HepG2 (cell line): Measurements from ENCODE around the gene SDE2. TPM values are rescaled to one million over a fixed set of nuclear protein-coding genes. Genes with fewer than 3 reads are reported as not detected.

Experiments used
- ATAC-seq: fragments of 200-7000 bp; cut with Tn5 transposase; 3 replicates; pipeline ENCODE4 v1.9.1; 2020; ENCODE audit warnings: mild to moderate bottlenecking, moderate library complexity
- BruUV-seq: library from RNA; stranded (reverse); fragments of 400-500 nt; replicated peaks from 2 replicates; lab custom pipeline; 2021; lab: Mats Ljungman, UMichigan
- CTCF ChIA-PET: fragments of 300-600 bp; formaldehyde crosslinking; extraction: SDS; loops from one replicate; lab custom pipeline; 2021; ENCODE audit warnings: low total read pairs, inconsistent platforms, low intra/inter-chr PET ratio; lab: Yijun Ruan, JAX
- POLR2A ChIA-PET: fragments of 350-600 bp; sonication (Branson Sonifier 250); formaldehyde crosslinking; loops from one replicate; lab custom pipeline; 2020; ENCODE audit warnings: antibody characterized with exemption, inconsistent platforms; lab: Yijun Ruan, JAX
- DNase-seq: peaks from one replicate; pipeline ENCODE4 v3.0.0-alpha.2; 2015; ENCODE audit warnings: low spot score
- FAIRE-seq: peaks from 3 replicates; lab custom pipeline; 2011; peaks lifted over from hg19 to GRCh38; lab: Jason Lieb, UNC
- H2AFZ ChIP-seq: one replicate; pipeline ENCODE4 v1.6.1; 2011; ENCODE audit warnings: low read length, inconsistent platforms
- H3K27ac ChIP-seq: fragments of 300-600 bp; 3 replicates; pipeline ENCODE4 v1.8.0; 2011; ENCODE audit warnings: mixed run types, mild to moderate bottlenecking, mixed read lengths, low read length, inconsistent platforms; ENCODE audit not compliant: insufficient read depth; ENCODE audit errors: extremely low read length
- H3K27me3 ChIP-seq, 2 experiments: fragments of 200-600 bp in 1 of 2; 2 replicates in 1 of 2; 3 replicates in 1 of 2; pipeline versions ENCODE4 v1.6.0 to v1.8.0; 2011; ENCODE audit warnings: low read length in 2 of 2, mild to moderate bottlenecking in 2 of 2, moderate library complexity in 2 of 2, inconsistent platforms in 1 of 2; ENCODE audit not compliant: insufficient read depth in 2 of 2, control insufficient read depth in 1 of 2
- H3K36me3 ChIP-seq, 2 experiments: fragments of 200-600 bp in 1 of 2; replicated peaks in 1 of 2; 2 replicates in 1 of 2; 3 replicates in 1 of 2; pipeline versions ENCODE4 v1.5.1 to v1.8.0; 2011; ENCODE audit warnings: low read length in 2 of 2, inconsistent platforms in 1 of 2; ENCODE audit not compliant: insufficient read depth in 2 of 2, control insufficient read depth in 1 of 2
- H3K4me1 ChIP-seq: 2 replicates; pipeline ENCODE4 v1.5.1; 2012; ENCODE audit warnings: low read length, inconsistent platforms; ENCODE audit not compliant: insufficient read depth
- H3K4me2 ChIP-seq: 2 replicates; pipeline ENCODE4 v1.6.0; 2011; ENCODE audit warnings: low read depth, low read length, inconsistent platforms
- H3K4me3 ChIP-seq, 3 experiments: fragments of 200-600 bp in 1 of 3; sonication (generic), shearing (Covaris generic) in 1 of 3; replicated peaks in 1 of 3; 2 replicates each; pipeline ENCODE4 v1.5.1; 2011 to 2016; ENCODE audit warnings: low read length in 3 of 3, inconsistent platforms in 2 of 3, low read depth in 2 of 3, mild to moderate bottlenecking in 2 of 3, control low read depth in 1 of 3, mixed read lengths in 1 of 3; ENCODE audit not compliant: insufficient read depth in 1 of 3
- H3K79me2 ChIP-seq: one replicate; pipeline ENCODE4 v1.6.1; 2011; ENCODE audit warnings: low read length, inconsistent platforms; ENCODE audit not compliant: insufficient read depth
- H3K9ac ChIP-seq: 2 replicates; pipeline ENCODE4 v1.6.0; 2011; ENCODE audit warnings: mild to moderate bottlenecking, low read depth, low read length, inconsistent platforms; ENCODE audit not compliant: insufficient read depth
- H3K9me3 ChIP-seq: 2 replicates; pipeline ENCODE4 v1.5.1; 2012; ENCODE audit warnings: mild to moderate bottlenecking, low read length
- H4K20me1 ChIP-seq: 2 replicates; pipeline ENCODE4 v1.6.0; 2011; ENCODE audit warnings: inconsistent platforms, mild to moderate bottlenecking, low read length, moderate library complexity; ENCODE audit not compliant: insufficient read depth
- ARID4A ChIP-seq: sonication (generic); formaldehyde crosslinking; IDR thresholded peaks from 2 replicates; pipeline ENCODE4 v1.5.0; 2020; ENCODE audit warnings: mild to moderate bottlenecking, missing genetic modification reagents, borderline replicate concordance
- DNMT1 ChIP-seq: sonication (generic); formaldehyde crosslinking; IDR thresholded peaks from 2 replicates; pipeline ENCODE4 v1.5.1; 2020; ENCODE audit warnings: mild to moderate bottlenecking, missing genetic modification reagents
- HNRNPH1 ChIP-seq: fragments of 200-400 bp; formaldehyde crosslinking; optimal IDR thresholded peaks from 2 replicates; pipeline ENCODE3; 2017; ENCODE audit warnings: mild to moderate bottlenecking, low read depth, low read length
- RELA ChIP-seq: sonication (generic); formaldehyde crosslinking; IDR thresholded peaks from 2 replicates; pipeline ENCODE4 v1.4.0; 2020; ENCODE audit warnings: missing genetic modification reagents
- ZFP36L2 ChIP-seq: sonication (generic); formaldehyde crosslinking; IDR thresholded peaks from 2 replicates; pipeline ENCODE4 v1.4.0; 2020; ENCODE audit warnings: missing genetic modification reagents
- WGBS: methylation state at CpG from one replicate; pipeline ENCODE4 v1.1.6; 2017; ENCODE audit warnings: low lambda C conversion rate; 5-methylcytosine and 5-hydroxymethylcytosine counted together
- in situ Hi-C: cut with HindIII; loops from 2 replicates; pipeline ENCODE4 v1.10.0; 2017; ENCODE audit warnings: low pct_unique_long_range_greater_than_20kb; ENCODE audit not compliant: extremely low pct_ligation_motif_present
- intact Hi-C: fragments of 100-400 bp; cut with micrococcal nuclease; formaldehyde crosslinking; loops from one replicate; pipeline ENCODE4 v1.10.0; 2022; ENCODE audit not compliant: unreplicated experiment
- polyA plus RNA-seq, 8 experiments: library from polyadenylated mRNA; depleted of rRNA in 3 of 8; stranded (reverse) in 7 of 8; unstranded in 1 of 8; fragments of >200 nt; fragmentation: Illumina TruSeq in 4 of 8; extraction: Trizol in 4 of 8; gene quantifications; 2 replicates each; pipeline versions ENCODE4 v1.2.1 to v1.2.3, GENCODE V29; 2011 to 2016; ENCODE audit warnings: low read depth in 4 of 8, missing spikeins in 1 of 8, mixed read lengths in 1 of 8; ENCODE audit not compliant: insufficient read depth in 1 of 8
- total RNA-seq, 5 experiments: library from RNA; depleted of rRNA; stranded (reverse); fragments of >200 nt; fragmentation: Illumina TruSeq; extraction: Trizol; gene quantifications; 2 replicates each; pipeline ENCODE4 v1.2.3, GENCODE V29; 2016; ENCODE audit warnings: low read depth in 1 of 5
- TF ChIP-seq, protein P1 (sequence below): sonication (generic); formaldehyde crosslinking; IDR thresholded peaks from 2 replicates; pipeline ENCODE4 v1.4.0; 2020; ENCODE audit warnings: missing genetic modification reagents, mild to moderate bottlenecking, borderline replicate concordance

The SDE2 gene
- total and polyA plus RNA-seq, 2 of the 13 experiments (the other 11 are each of a cell fraction or from before 2014, with no cell fraction given) = 10.8 to 19.6 TPM

DNA sequence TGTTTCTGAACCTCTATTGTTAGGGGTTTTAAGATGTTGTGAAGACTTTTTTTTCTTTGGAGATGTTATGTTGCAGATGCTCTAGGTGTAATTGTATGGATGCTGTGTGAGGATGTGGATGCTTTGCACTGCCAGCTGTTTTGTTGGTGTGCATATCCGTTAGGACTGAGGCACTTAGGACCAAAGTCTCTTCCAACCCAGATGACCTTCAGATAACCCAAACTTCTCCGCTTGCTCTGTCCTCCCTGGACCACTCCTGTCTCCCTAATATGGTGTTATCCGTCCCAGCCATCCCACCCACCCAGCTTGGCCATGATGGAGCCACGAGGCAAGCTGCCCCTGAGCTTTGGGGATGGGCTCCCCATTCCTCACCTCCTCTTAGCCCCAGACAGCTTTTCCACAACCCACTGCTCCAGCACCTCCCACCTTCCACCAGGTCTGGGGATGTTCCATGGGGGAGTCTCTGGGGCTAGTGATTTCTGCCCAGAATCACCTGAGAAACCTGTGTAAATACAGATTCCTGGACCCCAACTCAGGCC is 53.0 kb downstream of the SDE2 start:
- ChIA-PET CTCF (no interaction called here), POLR2A (interaction anchor here (2.0 kb wide), 1 partner anchor 22 kb away, joined by 6 read pairs; the partner anchor contains the start of gene PYCR2)
- Histone ChIP-seq H3K4me1 (peaks cover 40% of the 10 kb centered on the region), H3K9me3 (no peaks in the 10 kb centered on the region), H3K36me3 (no peaks in the 10 kb centered on the region), H3K27me3 (peaks cover 7 to 35% of the 10 kb centered on the region in 2 experiments; a peak in 4 of 5 replicates), H4K20me1 (no peaks in the 10 kb centered on the region), H3K4me3 (no peak overlapping the region), H3K4me2 (no peak overlapping the region), H3K27ac (no peak overlapping the region), H3K9ac (no peak overlapping the region), H3K79me2 (no peaks in the 10 kb centered on the region), H2AFZ (no peak overlapping the region)
- intact Hi-C loops = no loop called here
- FAIRE-seq (no peak), DNase-seq (no peak), ATAC-seq (no peak)
- BruUV-seq = no TSS peak
- WGBS = 2% methylated on average over 4 of the region's 4 CpGs
- in situ Hi-C loops = no loop called here
- no peak for TF ChIP-seq HNRNPH1

DNA sequence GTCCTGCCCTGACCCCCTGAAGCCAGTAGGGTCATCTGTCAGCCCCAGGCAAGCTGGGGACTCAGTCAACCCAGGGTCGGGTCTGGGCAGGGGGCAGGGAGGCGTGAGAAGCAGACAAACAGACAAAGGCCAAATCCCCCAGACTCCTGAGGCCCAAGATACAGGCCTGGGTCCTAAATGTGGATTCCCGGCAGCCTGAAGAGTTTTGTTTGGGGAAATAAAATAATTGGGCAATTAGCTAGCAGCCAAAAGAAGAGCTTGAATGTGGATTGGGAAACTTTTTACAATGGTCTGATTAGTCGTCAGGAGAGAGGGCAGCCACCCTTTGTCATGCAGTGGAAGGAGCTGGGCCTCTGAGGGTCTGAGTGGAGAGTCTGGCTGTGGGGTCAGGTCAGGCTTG is 53.6 kb downstream of the SDE2 start:
- DNase-seq (no peak), ATAC-seq (no peak), FAIRE-seq (no peak)
- Histone ChIP-seq H3K36me3 (no peaks in the 10 kb centered on the region), H3K9me3 (no peaks in the 10 kb centered on the region), H3K4me2 (peak overlapping the region; percentile 51), H3K79me2 (no peaks in the 10 kb centered on the region), H2AFZ (no peak overlapping the region), H4K20me1 (no peaks in the 10 kb centered on the region), H3K4me3 (no peak overlapping the region), H3K27me3 (peaks cover 7 to 35% of the 10 kb centered on the region in 2 experiments; a peak in 4 of 5 replicates), H3K4me1 (peaks cover 40% of the 10 kb centered on the region), H3K9ac (no peak overlapping the region), H3K27ac (no peak overlapping the region)
- intact Hi-C loops = no loop called here
- no peak for TF ChIP-seq ARID4A (CRISPR knock-in tag)
- no peak for TF ChIP-seq DNMT1 (CRISPR knock-in tag)
- TF ChIP-seq ZFP36L2 = no peak
- TF ChIP-seq RELA (CRISPR knock-in tag) = no peak
- TF ChIP-seq, protein P1, sequence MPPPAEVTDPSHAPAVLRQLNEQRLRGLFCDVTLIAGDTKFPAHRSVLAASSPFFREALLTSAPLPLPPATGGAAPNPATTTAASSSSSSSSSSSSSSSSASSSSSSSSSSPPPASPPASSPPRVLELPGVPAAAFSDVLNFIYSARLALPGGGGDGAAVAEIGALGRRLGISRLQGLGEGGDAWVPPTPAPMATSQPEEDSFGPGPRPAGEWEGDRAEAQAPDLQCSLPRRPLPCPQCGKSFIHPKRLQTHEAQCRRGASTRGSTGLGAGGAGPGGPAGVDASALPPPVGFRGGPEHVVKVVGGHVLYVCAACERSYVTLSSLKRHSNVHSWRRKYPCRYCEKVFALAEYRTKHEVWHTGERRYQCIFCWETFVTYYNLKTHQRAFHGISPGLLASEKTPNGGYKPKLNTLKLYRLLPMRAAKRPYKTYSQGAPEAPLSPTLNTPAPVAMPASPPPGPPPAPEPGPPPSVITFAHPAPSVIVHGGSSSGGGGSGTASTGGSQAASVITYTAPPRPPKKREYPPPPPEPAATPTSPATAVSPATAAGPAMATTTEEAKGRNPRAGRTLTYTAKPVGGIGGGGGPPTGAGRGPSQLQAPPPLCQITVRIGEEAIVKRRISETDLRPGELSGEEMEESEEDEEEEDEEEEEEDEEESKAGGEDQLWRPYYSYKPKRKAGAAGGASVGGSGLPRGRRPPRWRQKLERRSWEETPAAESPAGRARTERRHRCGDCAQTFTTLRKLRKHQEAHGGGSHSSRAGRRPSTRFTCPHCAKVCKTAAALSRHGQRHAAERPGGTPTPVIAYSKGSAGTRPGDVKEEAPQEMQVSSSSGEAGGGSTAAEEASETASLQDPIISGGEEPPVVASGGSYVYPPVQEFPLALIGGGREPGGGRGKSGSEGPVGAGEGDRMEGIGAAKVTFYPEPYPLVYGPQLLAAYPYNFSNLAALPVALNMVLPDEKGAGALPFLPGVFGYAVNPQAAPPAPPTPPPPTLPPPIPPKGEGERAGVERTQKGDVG (CRISPR knock-in tag) = no peak
- no TSS peak for BruUV-seq
- WGBS = 28% methylated on average over 4 of the region's 4 CpGs
- CTCF ChIA-PET = no interaction called here
- POLR2A ChIA-PET = interaction anchor here (2.0 kb wide), 1 partner anchor 22 kb away, joined by 6 read pairs; the partner anchor contains the start of gene PYCR2
- in situ Hi-C loops = no loop called here
